ENCODE results near the gene KDM1B.

- TF ChIP-seq MAX (IDR thresholded peaks at IDR 0.05) = no peak
- no peak for TF ChIP-seq REST (IDR thresholded peaks at IDR 0.05; ENCODE audit: low read depth)
- TF ChIP-seq CEBPB (IDR thresholded peaks at IDR 0.05) = no peak
- no peak for TF ChIP-seq EP300 (IDR thresholded peaks at IDR 0.05; ENCODE audit: borderline replicate concordance)
- TF ChIP-seq FOXM1 (IDR thresholded peaks at IDR 0.05; ENCODE audit: borderline replicate concordance, low read depth) = no peak
- TF ChIP-seq CREB1 (IDR thresholded peaks at IDR 0.05; ENCODE audit: low read depth) = no peak
- TF ChIP-seq RAD21 (IDR thresholded peaks at IDR 0.05; ENCODE audit: low read depth) = no peak
- TF ChIP-seq USF1 (IDR thresholded peaks at IDR 0.05) = no peak
- no peak for TF ChIP-seq TCF12 (IDR thresholded peaks at IDR 0.05; ENCODE audit: low read depth)
- TF ChIP-seq TEAD4 (IDR thresholded peaks at IDR 0.05) = no peak
- no peak for TF ChIP-seq TAF1 (IDR thresholded peaks at IDR 0.05; ENCODE audit: low read depth)
- TF ChIP-seq ZBTB7A (IDR thresholded peaks at IDR 0.05; ENCODE audit: low read depth) = no peak
- no peak for TF ChIP-seq EGR1 (IDR thresholded peaks at IDR 0.05)
- no peak for TF ChIP-seq NFIC (IDR thresholded peaks at IDR 0.05)
Measured at GRCh38 chr6:18221288-18221615, 66.0 kb downstream of the KDM1B start.
